Activated gamma-delta T cell treated with Interleukin-2 at 50 U/mL for 16 hours (primary cell): ENCODE measurements around the gene PLXNA4.

Experiments used
- DNase-seq: peaks from one replicate; pipeline ENCODE4 v3.0.0-alpha.2; 2020

The PLXNA4 gene

GRCh38 chr7:132160611-132161532, 415.4 kb downstream of the PLXNA4 start:
- DNase-seq, result no peak

- no peak for DNase-seq
Measured at GRCh38 chr7:132158841-132159240, 417.4 kb downstream of the PLXNA4 start.

GRCh38 chr7:132158166-132158565, 418.1 kb downstream of the PLXNA4 start:
- no peak for DNase-seq

GRCh38 chr7:132155715-132156114, 420.6 kb downstream of the PLXNA4 start:
- no peak for DNase-seq

- DNase-seq, result no peak
Measured at GRCh38 chr7:132154695-132155471, 421.4 kb downstream of the PLXNA4 start.

- no peak for DNase-seq
Measured at GRCh38 chr7:132154248-132154647, 422.0 kb downstream of the PLXNA4 start.

- DNase-seq, result no peak
Measured at GRCh38 chr7:132152131-132152889, 424.0 kb downstream of the PLXNA4 start.

GRCh38 chr7:132150711-132151110, 425.6 kb downstream of the PLXNA4 start:
- no peak for DNase-seq

- DNase-seq, result no peak
Measured at GRCh38 chr7:132149436-132150304, 426.6 kb downstream of the PLXNA4 start.

GRCh38 chr7:132148876-132149275, 427.4 kb downstream of the PLXNA4 start:
- DNase-seq, result no peak

GRCh38 chr7:132145466-132145865, 430.8 kb downstream of the PLXNA4 start:
- no peak for DNase-seq

GRCh38 chr7:132145063-132145462, 431.2 kb downstream of the PLXNA4 start:
- DNase-seq, result no peak

GRCh38 chr7:132142006-132142405, 434.3 kb downstream of the PLXNA4 start:
- no peak for DNase-seq

GRCh38 chr7:132141109-132141508, 435.2 kb downstream of the PLXNA4 start:
- DNase-seq, result no peak

GRCh38 chr7:132140341-132140740, 435.9 kb downstream of the PLXNA4 start:
- no peak for DNase-seq

- no peak for DNase-seq
Measured at GRCh38 chr7:132138817-132139216, 437.5 kb downstream of the PLXNA4 start.

- no peak for DNase-seq
Measured at GRCh38 chr7:132137681-132138080, 438.6 kb downstream of the PLXNA4 start.

GRCh38 chr7:132135746-132136385, 440.4 kb downstream of the PLXNA4 start:
- DNase-seq, result no peak

- no peak for DNase-seq
Measured at GRCh38 chr7:132134814-132135445, 441.3 kb downstream of the PLXNA4 start.

- no peak for DNase-seq
Measured at GRCh38 chr7:132133501-132133900, 442.8 kb downstream of the PLXNA4 start.

GRCh38 chr7:132131196-132131595, 445.1 kb downstream of the PLXNA4 start:
- no peak for DNase-seq
